Brain microvascular endothelial cell (primary cell): Measurements from ENCODE around the gene BDP1.
"Not testable (repeated sequence)": the region's sequence is repeated elsewhere in the genome, so short reads cannot be mapped to it uniquely, and the experiment has no call there.

Experiments
- DNase-seq: peaks from one replicate; pipeline ENCODE4 v3.0.0-alpha.2; 2020
- H3K27ac ChIP-seq: fragments of 250-450 bp; sonication (Bioruptor Pico); 2 replicates; pipeline ENCODE4 v1.5.1; 2020; ENCODE audit warnings: mild to moderate bottlenecking, moderate library complexity
- H3K27me3 ChIP-seq: fragments of 250-450 bp; sonication (Bioruptor Pico); replicated peaks from 2 replicates; pipeline ENCODE4 v1.5.1; 2020; ENCODE audit warnings: mild to moderate bottlenecking
- H3K36me3 ChIP-seq: fragments of 250-450 bp; sonication (Bioruptor Pico); replicated peaks from 2 replicates; pipeline ENCODE4 v1.5.1; 2020; ENCODE audit warnings: mild to moderate bottlenecking
- H3K4me3 ChIP-seq: 2 replicates; pipeline ENCODE4 v1.5.1; 2011; ENCODE audit warnings: low read depth, mild to moderate bottlenecking, control low read depth, low read length, moderate library complexity
- CTCF ChIP-seq: IDR thresholded peaks from 2 replicates; pipeline ENCODE4 v1.5.1; 2011; ENCODE audit warnings: low read depth, mild to moderate bottlenecking, moderate library complexity, low read length, control low read depth, inconsistent platforms; ENCODE audit errors: missing control alignments
- in situ Hi-C: cut with HindIII; loops from 2 replicates; pipeline ENCODE4 v1.10.0; 2017; ENCODE audit warnings: low sequenced_read_pairs, low pct_ligation_motif_present

Gene BDP1

GRCh38 chr5:71528206-71528605 is 72.8 kb downstream of the BDP1 start:
- peaks cover 14% of the 10 kb centered on the region for H3K36me3 ChIP-seq
- H3K27me3 ChIP-seq, result no peaks in the 10 kb centered on the region
- TF ChIP-seq CTCF, result no peak
- no peak overlapping the region for H3K27ac ChIP-seq
- DNase-seq, result no peak
- no peak overlapping the region for H3K4me3 ChIP-seq
- in situ Hi-C loops, result no loop called here

DNA sequence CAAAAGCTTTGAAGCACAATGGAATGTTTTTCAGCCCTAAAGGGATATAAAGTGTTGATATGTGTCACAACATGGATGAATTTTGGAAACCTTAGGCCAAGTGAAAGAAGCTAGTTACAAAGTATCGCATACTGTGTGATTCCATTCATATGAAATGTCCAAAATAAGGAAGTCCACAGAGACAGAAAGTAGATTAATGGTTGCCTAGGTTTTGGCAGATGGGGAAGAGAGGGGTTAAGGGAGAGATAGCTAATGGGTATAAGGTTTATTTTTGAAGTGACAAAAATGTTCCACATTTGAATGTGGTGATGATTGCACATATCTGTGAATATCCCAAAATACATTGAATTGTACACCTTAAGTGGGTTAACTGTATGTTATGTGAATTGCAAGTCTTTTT is 74.2 kb downstream of the BDP1 start:
- Histone ChIP-seq H3K27me3 (no peaks in the 10 kb centered on the region), H3K36me3 (peaks cover 11% of the 10 kb centered on the region), H3K27ac (no peak overlapping the region), H3K4me3 (no peak overlapping the region)
- no peak for DNase-seq
- in situ Hi-C loops, result no loop called here
- no peak for TF ChIP-seq CTCF

DNA sequence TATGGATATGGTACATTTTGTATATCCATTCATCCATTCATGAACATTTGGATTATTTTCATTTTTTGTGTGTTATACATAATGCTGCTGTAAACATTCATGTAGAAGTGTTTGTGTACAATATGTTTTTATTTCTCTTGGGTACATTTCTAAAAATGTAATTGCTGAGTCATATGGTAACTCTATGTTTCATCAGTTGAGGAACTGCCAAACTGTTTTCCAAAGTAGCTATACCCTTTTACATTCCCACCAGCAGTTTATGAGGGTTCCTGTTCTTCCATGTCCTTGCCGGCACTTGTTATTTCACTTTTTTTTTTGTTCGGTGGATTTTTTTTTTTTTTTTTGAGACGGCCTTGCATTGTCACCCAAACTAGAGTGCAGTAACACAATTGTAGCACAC is 77.7 kb downstream of the BDP1 start:
- no peak overlapping the region for H3K4me3 ChIP-seq
- in situ Hi-C loops, result no loop called here
- H3K27me3 ChIP-seq, result no peaks in the 10 kb centered on the region
- TF ChIP-seq CTCF, result no peak
- no peak for DNase-seq
- H3K27ac ChIP-seq, result peak overlapping the region; percentile 18
- peaks cover 25% of the 10 kb centered on the region for H3K36me3 ChIP-seq

DNA sequence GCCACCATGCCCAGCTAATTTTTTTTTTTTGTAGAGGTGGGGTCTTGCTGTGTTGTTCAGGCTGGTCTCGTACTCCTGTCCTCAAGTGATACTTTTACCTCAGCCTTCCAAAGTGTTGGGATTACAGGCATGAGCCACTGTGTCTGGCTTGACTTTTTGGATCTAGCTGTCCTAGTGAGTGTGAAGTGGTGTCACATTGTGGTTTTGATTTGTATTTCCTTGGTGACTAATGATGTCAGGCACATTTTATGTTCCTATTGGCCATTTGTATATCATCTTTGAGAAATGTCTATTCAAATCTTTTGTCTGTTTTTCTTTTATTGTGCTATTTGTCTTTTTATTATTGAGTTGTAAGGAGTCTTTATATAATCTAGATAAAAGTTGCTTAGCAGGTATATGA is 78.2 kb downstream of the BDP1 start:
- Histone ChIP-seq H3K36me3 (peaks cover 25% of the 10 kb centered on the region), H3K27me3 (no peaks in the 10 kb centered on the region), H3K27ac (peak overlapping the region; percentile 18), H3K4me3 (no peak overlapping the region)
- in situ Hi-C loops, result no loop called here
- TF ChIP-seq CTCF, result no peak
- DNase-seq, result peak; percentile 25

- in situ Hi-C loops, result no loop called here
- peak; percentile 47 for DNase-seq
- no peaks in the 10 kb centered on the region for H3K27me3 ChIP-seq
- no peak overlapping the region for H3K27ac ChIP-seq
- H3K4me3 ChIP-seq, result no peak overlapping the region
- TF ChIP-seq CTCF, result no peak
- H3K36me3 ChIP-seq, result peaks cover 40% of the 10 kb centered on the region
These were observed 82.2 kb downstream of the BDP1 start for GRCh38 chr5:71537687-71538086.

DNA sequence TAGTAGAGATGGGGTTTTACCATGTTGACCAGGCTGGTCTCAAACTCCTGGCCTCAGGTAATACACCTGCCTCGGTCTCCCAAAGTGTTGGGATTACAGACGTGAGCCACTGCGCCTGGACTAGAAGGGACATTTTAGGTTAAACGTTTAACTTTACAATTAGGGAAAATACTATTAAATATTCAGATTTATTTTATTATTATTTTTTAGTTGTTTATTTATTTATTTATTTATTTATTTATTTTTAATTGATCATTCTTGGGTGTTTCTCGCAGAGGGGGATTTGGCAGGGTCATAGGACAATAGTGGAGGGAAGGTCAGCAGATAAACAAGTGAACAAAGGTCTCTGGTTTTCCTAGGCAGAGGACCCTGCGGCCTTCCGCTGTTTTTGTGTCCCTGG is 95.4 kb downstream of the BDP1 start:
- DNase-seq, H3K27me3 ChIP-seq, in situ Hi-C loops, H3K27ac ChIP-seq, H3K4me3 ChIP-seq: not testable (repeated sequence)
- H3K36me3 ChIP-seq, result peaks cover 45% of the 10 kb centered on the region

- H3K4me3 ChIP-seq, H3K27me3 ChIP-seq, H3K27ac ChIP-seq, DNase-seq, in situ Hi-C loops: not testable (repeated sequence)
- peaks cover 43% of the 10 kb centered on the region for H3K36me3 ChIP-seq
These were observed 96.1 kb downstream of the BDP1 start for GRCh38 chr5:71551582-71551981.

DNA sequence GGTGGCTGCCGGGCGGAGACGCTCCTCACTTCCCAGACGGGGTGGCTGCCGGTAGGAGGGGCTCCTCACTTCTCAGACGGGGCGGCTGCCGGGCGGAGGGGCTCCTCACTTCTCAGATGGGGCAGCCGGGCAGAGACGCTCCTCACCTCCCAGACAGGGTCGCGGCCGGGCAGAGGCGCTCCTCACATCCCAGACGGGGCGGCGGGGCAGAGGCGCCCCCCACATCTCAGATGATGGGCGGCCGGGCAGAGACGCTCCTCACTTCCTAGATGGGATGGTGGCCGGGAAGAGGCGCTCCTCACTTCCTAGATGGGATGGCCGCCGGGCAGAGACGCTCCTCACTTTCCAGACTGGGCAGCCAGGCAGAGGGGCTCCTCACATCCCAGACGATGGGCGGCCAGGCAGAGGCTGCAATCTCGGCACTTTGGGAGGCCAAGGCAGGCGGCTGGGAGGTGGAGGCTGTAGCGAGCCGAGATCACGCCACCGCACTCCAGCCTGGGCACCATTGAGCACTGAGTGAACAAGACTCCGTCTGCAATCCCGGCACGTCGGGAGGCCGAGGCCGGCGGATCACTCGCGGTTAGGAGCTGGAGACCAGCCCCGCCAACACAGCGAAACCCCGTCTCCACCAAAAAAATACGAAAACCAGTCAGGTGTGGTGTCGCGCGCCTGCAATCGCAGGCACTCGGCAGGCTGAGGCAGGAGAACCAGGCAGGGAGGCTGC is 96.7 kb downstream of the BDP1 start:
- in situ Hi-C loops, result not testable (repeated sequence)

More for the DNA sequence above, 96.7 kb downstream of the BDP1 start:
- H3K4me3 ChIP-seq, DNase-seq, H3K27ac ChIP-seq, H3K27me3 ChIP-seq: not testable (repeated sequence)
- peaks cover 42% of the 10 kb centered on the region for H3K36me3 ChIP-seq
